ENCODE results near the gene GRM5. TPM values are rescaled to one million over a fixed set of nuclear protein-coding genes. Genes with fewer than 3 reads are reported as not detected.
"Not testable (repeated sequence)": the region's sequence is repeated elsewhere in the genome, so short reads cannot be mapped to it uniquely, and the experiment has no call there.

GRM5 gene
- total RNA-seq, 1 experiment from 2014 or later, result not detected

GRCh38 chr11:88553204-88553603, 512.6 kb downstream of the GRM5 start:
- no peak for DNase-seq (ENCODE audit: extremely low read depth, low read depth)

DNA sequence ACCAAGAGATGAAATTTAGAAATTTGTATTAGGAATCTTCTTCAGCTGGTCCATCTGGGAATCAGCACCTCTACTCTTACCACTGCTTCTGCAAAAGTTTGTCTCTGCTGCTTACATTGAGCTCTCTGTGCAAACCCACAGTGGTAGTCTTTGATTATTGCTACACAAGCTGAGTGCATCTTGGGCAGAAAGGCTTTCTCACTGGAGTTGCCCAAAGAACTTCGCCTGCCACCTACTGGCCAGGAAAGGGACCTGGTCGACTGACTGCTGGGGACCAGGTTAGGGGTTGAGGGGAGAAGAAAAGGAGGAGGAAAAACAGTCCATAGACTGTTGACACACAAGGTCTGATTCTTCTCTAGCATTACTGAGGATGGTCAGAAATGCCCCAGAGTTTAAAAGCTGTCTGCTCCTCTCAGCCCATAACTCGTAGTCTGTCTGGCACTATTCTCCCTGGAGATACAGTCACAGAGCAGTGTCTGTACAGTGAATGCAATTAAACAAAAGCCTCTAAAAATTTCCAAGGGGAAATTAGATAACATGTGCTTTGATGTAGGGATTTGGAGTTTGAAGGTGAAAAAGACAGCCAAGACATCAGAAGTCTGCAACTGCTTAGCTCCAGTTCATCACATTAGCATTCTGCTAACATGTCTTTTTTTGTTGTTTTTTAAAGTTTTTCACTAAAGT, 513.3 kb downstream of the GRM5 start:
- DNase-seq (ENCODE audit: extremely low read depth, low read depth), result no peak

DNA sequence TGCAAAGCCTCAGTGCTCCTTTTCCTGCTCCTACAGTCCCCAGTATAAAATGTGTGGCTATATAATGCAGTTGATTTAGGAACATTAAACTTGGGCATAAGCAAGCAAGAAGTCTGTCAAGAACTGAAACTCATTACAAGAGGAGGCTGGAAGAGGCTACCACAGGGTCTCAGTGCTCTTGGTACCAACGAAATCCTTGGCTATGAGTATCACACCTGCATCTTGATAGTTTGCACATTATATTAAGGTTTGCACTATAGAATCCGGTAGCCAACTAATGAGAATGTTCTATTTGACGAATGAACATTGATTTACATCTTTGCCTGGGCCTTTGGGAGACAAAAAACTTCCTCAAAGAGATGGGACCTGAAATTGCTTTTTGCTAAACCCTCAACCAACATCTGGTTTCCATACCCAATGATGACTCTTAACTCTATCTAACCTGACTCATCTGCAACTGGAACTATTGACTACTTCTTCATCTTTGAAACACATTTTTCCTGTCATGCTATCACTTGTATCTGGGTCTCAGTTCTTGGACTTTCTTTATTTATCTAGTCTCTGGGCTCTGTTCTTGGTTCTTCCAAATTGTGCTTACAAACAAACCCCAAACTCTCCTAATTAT, 521.0 kb downstream of the GRM5 start:
- DNase-seq (ENCODE audit: extremely low read depth, low read depth), result no peak

DNA sequence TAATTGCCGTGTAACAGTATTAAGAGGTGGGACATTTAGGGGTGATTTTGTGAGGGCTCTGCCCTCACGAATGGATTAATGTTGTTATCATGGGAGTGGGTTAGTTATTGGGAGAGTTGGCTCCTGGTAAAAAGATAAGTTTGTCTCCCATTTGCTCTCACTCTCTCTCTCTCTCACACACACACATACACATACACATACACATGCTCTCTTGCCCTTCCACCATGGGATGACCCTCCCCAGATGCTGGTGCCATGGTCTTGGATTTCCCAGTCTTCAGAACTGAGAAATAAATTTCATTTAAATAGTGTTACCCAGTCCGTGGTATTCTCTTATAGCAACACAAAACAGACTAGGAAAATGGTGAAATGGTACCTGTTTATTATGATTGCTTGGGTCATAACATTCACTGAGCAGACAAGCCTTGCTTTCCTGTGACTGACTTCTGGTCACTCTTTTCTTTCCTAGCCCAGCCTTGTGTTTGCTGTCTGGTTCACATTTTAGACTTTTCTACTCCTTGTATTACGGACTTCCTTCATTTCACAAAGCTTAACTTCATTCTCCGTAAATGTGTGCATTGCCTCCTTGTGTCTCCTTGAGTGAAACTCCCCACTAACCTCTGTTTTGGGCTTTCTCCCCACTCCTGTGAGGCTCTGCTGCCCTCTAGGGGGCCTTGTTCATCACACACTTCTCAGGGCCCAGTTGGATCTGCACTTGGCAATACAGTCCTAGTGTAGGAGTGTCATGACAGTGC, 521.7 kb downstream of the GRM5 start:
- peak; percentile 90 for DNase-seq (ENCODE audit: extremely low read depth, low read depth)

DNA sequence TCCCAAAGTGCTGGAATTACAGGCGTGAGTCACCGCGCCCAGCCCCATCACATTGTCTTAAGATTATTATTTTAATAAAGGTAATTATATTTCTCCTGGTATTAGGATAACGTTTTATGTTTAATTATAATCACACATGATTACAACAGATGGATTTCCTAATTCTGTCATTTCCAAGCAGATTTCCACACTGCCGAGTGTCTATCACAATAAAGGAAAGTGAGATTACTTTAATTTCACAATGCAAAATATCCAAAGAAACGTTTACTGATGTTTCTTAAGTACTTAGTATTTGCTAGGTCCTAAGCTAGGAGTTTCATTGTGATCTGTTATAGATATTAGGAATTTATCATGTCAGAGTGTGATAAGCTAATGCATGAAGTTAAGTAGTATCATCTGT, 524.8 kb downstream of the GRM5 start:
- DNase-seq (ENCODE audit: extremely low read depth, low read depth), result no peak

- peak; percentile 81 for DNase-seq (ENCODE audit: extremely low read depth, low read depth)
Measured at GRCh38 chr11:88538098-88538497, 527.7 kb downstream of the GRM5 start.

DNA sequence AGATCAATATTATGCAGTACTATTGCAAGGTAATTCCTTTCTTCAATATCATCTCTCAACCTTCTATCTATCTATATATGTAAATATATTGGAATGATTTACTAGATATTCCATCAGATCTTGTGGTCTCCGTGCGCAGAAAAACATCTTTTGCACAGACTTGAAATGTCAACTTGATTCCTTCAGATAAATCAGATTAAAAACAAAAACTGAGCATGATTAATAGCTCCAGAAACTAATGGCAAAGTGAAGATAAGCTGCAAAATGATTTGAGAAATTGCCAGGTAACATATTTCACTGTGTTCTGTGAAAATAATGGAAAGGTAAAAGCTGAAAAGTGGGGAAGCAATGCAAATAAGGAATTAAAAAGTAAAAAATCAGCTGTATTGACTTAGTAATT, 528.2 kb downstream of the GRM5 start:
- DNase-seq (ENCODE audit: extremely low read depth, low read depth), result no peak

DNA sequence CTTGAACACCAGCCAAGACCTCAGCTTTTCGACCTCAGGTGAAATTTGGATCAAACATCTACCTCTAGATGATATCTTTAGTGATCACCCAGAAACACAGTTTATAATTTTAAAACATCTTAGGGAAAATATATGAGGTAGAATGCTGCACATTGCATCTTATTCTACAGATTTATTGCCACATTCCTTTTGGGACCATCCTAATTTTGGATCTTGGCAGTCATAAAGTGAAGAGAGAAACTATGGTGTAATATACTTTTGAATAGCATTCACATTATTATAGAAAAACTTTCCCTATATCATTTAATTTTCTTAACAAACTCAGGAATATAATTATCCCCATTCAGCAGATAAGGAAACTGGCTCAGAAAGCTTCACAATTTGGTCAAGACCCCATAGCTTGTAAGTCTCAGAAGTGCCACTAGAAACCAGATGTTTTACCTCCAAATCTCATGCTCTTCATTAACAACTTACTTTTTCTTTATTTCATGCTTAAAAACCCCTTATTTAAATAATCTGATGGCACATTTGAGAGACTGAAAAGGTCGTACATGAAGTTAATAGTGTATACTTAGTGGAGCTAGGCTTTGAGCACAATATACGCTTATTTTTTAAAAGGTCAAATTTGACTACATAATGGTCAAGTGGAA, 529.0 kb downstream of the GRM5 start:
- DNase-seq (ENCODE audit: extremely low read depth, low read depth), result no peak

DNA sequence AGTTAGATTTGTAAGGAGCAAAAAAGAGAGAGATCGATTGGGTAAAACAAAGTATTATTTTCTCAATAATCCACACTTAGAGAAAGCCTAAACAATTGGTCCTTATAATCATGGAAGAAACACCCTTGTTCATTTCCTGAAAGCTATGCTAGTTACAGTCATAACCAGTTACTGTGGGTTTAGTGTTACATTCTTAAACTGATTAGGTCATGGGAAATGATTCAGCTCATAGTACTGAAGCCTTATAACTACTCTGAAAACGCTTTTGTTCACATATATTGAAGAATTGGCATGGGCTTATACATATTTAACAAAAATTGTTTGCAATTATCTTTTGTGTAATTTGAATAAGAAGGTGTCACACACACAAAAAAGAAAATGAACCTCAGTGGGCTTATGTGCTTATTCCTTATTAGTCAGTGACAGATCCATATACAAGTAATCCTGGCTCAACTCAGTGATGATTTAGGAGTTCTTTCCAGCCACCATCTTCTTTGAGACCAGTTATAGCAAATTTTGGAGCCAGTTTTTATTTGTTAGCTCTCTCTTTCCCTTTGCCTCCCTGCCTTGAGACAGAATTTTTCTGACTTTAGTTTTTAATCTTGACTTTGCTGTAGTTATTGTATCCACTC, 529.8 kb downstream of the GRM5 start:
- DNase-seq (ENCODE audit: extremely low read depth, low read depth), result peak; percentile 89

GRCh38 chr11:88535266-88535665, 530.5 kb downstream of the GRM5 start:
- no peak for DNase-seq (ENCODE audit: extremely low read depth, low read depth)

- not testable (repeated sequence) for DNase-seq (ENCODE audit: extremely low read depth, low read depth)
Measured at GRCh38 chr11:88534706-88535105, 531.1 kb downstream of the GRM5 start.

DNA sequence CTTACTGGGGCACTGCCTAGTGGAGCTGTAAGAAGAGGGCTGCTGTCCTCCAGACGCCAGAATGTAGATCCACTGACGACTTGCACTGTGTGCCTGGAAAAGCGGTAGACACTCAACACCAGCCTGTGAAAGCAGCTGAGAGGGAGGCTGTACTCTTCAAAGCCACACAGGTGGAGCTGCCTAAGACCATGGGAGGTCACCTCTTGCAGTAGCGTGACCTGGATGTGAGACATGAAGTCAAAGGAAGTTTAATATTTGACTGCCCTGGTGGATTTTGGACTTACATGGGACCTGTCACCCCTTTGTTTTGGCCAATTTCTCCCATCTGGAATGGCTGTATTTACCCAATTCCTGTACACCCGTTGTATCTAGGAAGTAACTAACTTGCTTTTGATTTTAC, 531.6 kb downstream of the GRM5 start:
- DNase-seq (ENCODE audit: extremely low read depth, low read depth), result no peak

- DNase-seq (ENCODE audit: extremely low read depth, low read depth), result no peak
Measured at GRCh38 chr11:88533001-88533400, 532.8 kb downstream of the GRM5 start.

- DNase-seq (ENCODE audit: extremely low read depth, low read depth), result no peak
Measured at GRCh38 chr11:88531831-88532230, 534.0 kb downstream of the GRM5 start.

DNA sequence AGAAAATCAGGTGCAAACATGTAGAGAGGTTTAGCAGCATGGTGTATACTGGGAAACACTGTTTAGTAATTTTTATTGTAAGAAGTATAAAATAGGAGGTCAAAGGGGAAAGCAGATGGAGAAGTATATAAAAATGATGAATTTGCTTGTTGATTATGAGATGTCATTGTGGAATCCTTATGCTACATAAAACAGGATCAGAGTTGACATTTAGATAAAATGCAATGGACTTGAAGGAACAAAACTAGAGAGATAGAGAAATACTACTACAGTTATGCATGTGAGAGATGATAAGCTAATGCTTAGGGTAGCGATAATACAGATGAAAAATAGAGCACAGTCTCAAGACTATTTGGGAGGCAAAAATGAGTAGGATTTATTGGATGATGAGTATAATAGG, 536.4 kb downstream of the GRM5 start:
- DNase-seq (ENCODE audit: extremely low read depth, low read depth), result no peak

DNA sequence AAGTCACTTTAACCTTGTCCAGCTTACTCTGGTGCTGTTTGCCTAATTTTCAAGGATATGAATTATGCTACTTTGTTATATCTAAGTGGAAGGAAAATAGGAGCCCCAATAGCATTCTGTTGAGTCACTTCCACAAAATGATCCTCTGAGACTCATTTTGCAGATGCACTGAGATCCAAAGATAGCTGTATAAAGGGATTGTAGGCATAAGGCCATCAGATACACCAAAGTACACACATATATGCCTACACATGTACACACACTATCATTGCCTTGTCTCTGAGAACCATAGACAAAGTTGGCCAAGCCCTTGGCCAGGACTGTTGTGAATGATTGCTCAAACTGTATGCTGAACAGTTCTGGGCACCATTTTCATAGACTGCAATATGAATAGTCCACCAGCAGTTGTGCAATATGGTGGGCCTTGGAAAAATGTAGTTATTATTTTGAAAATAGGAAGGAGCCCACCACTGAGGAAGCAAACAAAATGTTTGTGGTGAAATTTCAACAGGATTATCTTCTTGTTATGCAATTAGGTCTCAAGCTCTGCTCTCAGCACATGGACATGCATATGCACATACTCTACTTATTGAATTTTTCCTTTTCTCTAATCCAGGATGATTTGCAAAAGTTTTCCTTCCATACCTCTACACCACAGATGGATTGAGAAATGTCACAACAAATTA, 542.3 kb downstream of the GRM5 start:
- no peak for DNase-seq (ENCODE audit: extremely low read depth, low read depth)

- DNase-seq (ENCODE audit: extremely low read depth, low read depth), result no peak
Measured at GRCh38 chr11:88522624-88523385, 543.0 kb downstream of the GRM5 start.

DNA sequence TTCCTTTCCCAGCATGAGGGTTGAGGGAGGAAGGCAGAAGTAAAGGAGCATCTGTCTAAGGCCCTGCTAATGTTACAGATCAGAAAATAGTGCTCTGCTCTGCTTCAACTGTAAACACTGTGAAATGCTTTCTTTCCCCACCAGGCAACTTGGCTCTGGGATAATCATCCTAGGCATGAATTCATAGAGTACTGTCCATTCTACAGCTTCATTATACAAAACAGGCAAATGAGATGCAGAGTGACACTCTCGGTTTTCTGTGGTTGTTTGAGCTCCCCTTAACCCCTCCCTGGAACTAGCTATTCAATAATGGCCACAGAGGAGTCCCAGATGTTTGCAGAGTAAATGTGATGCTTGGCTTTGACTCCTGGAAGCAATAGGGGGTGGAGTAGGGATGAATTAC, 544.0 kb downstream of the GRM5 start:
- DNase-seq (ENCODE audit: extremely low read depth, low read depth), result no peak

DNA sequence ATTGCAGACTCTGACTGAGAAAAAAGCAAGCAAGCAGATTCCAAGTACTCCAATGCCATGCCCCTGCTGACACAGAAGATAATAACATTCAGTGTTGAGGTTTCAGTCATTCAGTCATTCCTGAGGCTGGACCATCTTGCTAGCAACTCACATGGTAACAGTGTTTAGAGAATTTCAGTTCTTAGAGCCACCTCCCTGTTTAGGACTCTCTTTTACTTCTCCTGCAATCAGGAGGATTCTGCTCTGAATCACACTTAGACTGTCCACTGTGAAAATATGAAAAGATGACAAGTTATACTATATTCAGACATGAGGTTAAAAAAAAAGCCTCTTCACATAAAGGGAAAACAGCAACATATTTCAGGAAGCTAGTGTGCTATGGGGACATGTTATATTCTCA, 544.4 kb downstream of the GRM5 start:
- DNase-seq (ENCODE audit: extremely low read depth, low read depth), result no peak

GRCh38 chr11:88520391-88520790, 545.4 kb downstream of the GRM5 start:
- no peak for DNase-seq (ENCODE audit: extremely low read depth, low read depth)
